Pancreas (tissue), 10 donors: Measurements from ENCODE around the gene LPO. TPM values are rescaled to one million over a fixed set of nuclear protein-coding genes. Genes with fewer than 3 reads are reported as not detected.

ENCODE experiments used
- ATAC-seq, 4 donors: fragments of 200-7000 bp; cut with Tn5 transposase; one replicate each; pipeline versions ENCODE4 v1.8.0 to v1.9.1; 2020; ENCODE audit warnings: mild to moderate bottlenecking in 4 of 4, moderate library complexity in 4 of 4
- DNase-seq, 6 donors: peaks; one replicate each; pipeline ENCODE4 v3.0.0-alpha.2; 2020
- FAIRE-seq: peaks from 2 replicates; lab custom pipeline; 2012; peaks lifted over from hg19 to GRCh38; lab: Jason Lieb, UNC
- H3K27ac ChIP-seq, 4 donors: fragments of 200-600 bp; sonication (generic); 1 replicate in 3 of 4; 2 replicates in 1 of 4; pipeline versions ENCODE4 v1.5.0 to v1.8.0; 2020
- H3K27me3 ChIP-seq, 4 donors: fragments of 200-600 bp; one replicate each; pipeline ENCODE4 v1.8.0; 2021
- H3K36me3 ChIP-seq, 3 donors: fragments of 200-600 bp; sonication (generic) in 1 of 3; one replicate each; pipeline versions ENCODE4 v1.5.0 to v1.8.0; 2020 to 2021
- H3K4me1 ChIP-seq, 3 donors: fragments of 200-600 bp; one replicate each; pipeline ENCODE4 v1.8.0; 2021
- H3K4me3 ChIP-seq, 4 donors: fragments of 200-600 bp; sonication (generic) in 2 of 4; one replicate each; pipeline versions ENCODE4 v1.5.0 to v1.8.0; 2020 to 2021
- H3K9me3 ChIP-seq, 4 donors: fragments of 200-600 bp; one replicate each; pipeline ENCODE4 v1.8.0; 2021
- CTCF ChIP-seq, 4 donors: fragments of 200-600 bp; sonication (generic) in 3 of 4; IDR thresholded peaks; one replicate each; pipeline versions ENCODE4 v1.5.0 to v1.8.0; 2021; ENCODE audit warnings: antibody characterized with exemption in 4 of 4
- WGBS, 2 donors: extraction: QIAGEN DNeasy Blood & Tissue Kit; methylation state at CpG; one replicate each; pipeline ENCODE4 v1.1.7; 2013; 5-methylcytosine and 5-hydroxymethylcytosine counted together
- intact Hi-C, 3 donors: fragments of 100-400 bp; cut with DNase I; formaldehyde crosslinking; loops; one replicate each; pipeline versions ENCODE4 v1.11.1 to v1.14.2; 2022
- polyA plus RNA-seq, 2 donors: library from polyadenylated mRNA; stranded (reverse); fragments of 200-250 nt; gene quantifications; one replicate each; pipeline ENCODE4 v1.2.3, GENCODE V29; 2013
- total RNA-seq, 6 donors: library from RNA; stranded (reverse); fragmentation: NEBNext Ultra II Directional in 4 of 6; extraction: Animal tissue kit (Norgen Biotek cat#: 25700) in 4 of 6; gene quantifications; one replicate each; pipeline versions ENCODE4 v1.2.1 to v1.2.4, GENCODE V29; 2021 to 2023
- donor health status: healthy with polysubstance abuse.
- donor health status: DM: no; HTN: no; CAD: no; lungs with moderate emphysema.
- donor health status: DM: no; HTN: no; CAD: no.
- donor health status: control.
- donor health status: control.
- donor health status: Bipolar disorder and iron deficiency.
- donor health status: DM: yes; HTN: yes; CAD: no.
- donor health status: DM: no; HTN: no; CAD: no.
- donor health status: DM: no; HTN: no; CAD: no.
- donor health status: DM: yes; HTN: yes; CAD: no.

The LPO gene
- total and polyA plus RNA-seq, 8 donors, result 0.08 to 0.23 TPM; not detected in 6

GRCh38 chr17:58303971-58304749, 65.8 kb downstream of the LPO start:
- Histone ChIP-seq H3K9me3 (no peaks in the 10 kb centered on the region), H3K27me3 (no peaks in the 10 kb centered on the region), H3K27ac (no peak overlapping the region), H3K4me1 (no peaks in the 10 kb centered on the region), H3K36me3 (no peaks in the 10 kb centered on the region), H3K4me3 (no peak overlapping the region)
- TF ChIP-seq CTCF (IDR thresholded peaks at IDR 0.05), result peak; percentile 55 to 71 (median 63)
- DNase-seq (peak in 4 of 6 donors; percentile 30 to 83 (median 68)), ATAC-seq (peak; percentile 83 to 94 (median 88)), FAIRE-seq (no peak)
- 37 to 46% methylated on average over 10 of the region's 10 CpGs for WGBS, 2 donors
- intact Hi-C loops, result loop anchor here in 1 of 3 donors (10.0 kb wide), 1 partner anchor 141 kb away; no protein-coding TSS in a partner anchor

DNA sequence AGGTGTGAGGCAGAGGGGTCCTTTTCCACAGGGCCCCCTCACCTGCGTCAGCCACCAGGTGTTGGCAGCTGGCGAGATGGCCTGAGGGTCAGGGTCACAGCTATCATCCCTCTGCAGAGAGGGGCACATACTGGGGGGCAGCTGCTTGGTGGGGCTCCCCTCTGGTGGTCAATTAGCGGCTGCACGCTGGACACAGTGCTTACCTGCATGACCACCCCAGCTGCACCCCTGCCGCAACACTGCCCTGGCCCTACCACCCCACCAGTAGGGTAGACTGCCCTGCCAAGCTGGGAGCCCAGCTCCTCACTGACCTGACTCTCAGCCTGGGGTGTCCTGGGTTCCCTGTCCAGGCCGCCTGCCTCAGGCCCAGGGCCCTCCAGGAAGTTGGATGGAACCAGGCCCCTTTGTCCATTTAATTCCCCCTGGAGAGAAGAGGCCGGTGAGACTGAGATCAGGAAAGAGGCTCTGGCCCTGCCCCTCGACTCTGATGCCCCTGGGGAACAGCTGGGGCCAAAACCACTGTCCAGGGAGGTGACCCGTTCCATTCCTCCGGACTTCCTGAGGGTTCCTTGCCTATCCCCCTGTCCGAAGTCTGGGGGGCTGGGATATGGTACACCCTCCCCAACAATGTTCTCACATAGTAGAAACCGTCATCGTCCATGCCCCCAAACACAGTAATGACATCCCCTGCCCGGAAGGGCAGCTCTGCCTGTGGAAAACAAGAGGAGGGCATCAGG, 66.5 kb downstream of the LPO start:
- H3K36me3 ChIP-seq, result no peaks in the 10 kb centered on the region
- intact Hi-C loops, result loop anchor here in 2 of 3 donors (5.0 to 10.0 kb wide), 2 partner anchors 140 to 142 kb away; no protein-coding TSS in a partner anchor
- ATAC-seq, result no peak
- DNase-seq, result peak in 2 of 6 donors; percentile 48 to 56
- no peaks in the 10 kb centered on the region for H3K27me3 ChIP-seq
- no peak for FAIRE-seq
- H3K4me3 ChIP-seq, result no peak overlapping the region
- 80 to 84% methylated on average over 14 of the region's 14 CpGs for WGBS, 2 donors
- no peaks in the 10 kb centered on the region for H3K9me3 ChIP-seq
- H3K4me1 ChIP-seq, result no peaks in the 10 kb centered on the region
- no peak for TF ChIP-seq CTCF (IDR thresholded peaks at IDR 0.05)
- no peak overlapping the region for H3K27ac ChIP-seq

GRCh38 chr17:58305626-58306025, 67.2 kb downstream of the LPO start:
- intact Hi-C loops, result loop anchor here in 2 of 3 donors (5.0 to 10.0 kb wide), 2 partner anchors 139 to 142 kb away; no protein-coding TSS in a partner anchor
- no peaks in the 10 kb centered on the region for H3K36me3 ChIP-seq
- FAIRE-seq (no peak), DNase-seq (peak in 1 of 6 donors; percentile 43), ATAC-seq (no peak)
- WGBS, 2 donors, result 76 to 79% methylated on average over 8 of the region's 8 CpGs
- no peaks in the 10 kb centered on the region for H3K27me3 ChIP-seq
- H3K4me3 ChIP-seq, result no peak overlapping the region
- H3K9me3 ChIP-seq, result no peaks in the 10 kb centered on the region
- no peaks in the 10 kb centered on the region for H3K4me1 ChIP-seq
- TF ChIP-seq CTCF (IDR thresholded peaks at IDR 0.05), result no peak
- no peak overlapping the region for H3K27ac ChIP-seq

GRCh38 chr17:58306131-58306951, 68.0 kb downstream of the LPO start:
- Histone ChIP-seq H3K36me3 (no peaks in the 10 kb centered on the region), H3K4me3 (no peak overlapping the region), H3K9me3 (no peaks in the 10 kb centered on the region), H3K27me3 (no peaks in the 10 kb centered on the region), H3K27ac (no peak overlapping the region), H3K4me1 (no peaks in the 10 kb centered on the region)
- no peak for ATAC-seq
- 76 to 85% methylated on average over 19 of the region's 19 CpGs for WGBS, 2 donors
- intact Hi-C loops, result loop anchor here in 2 of 3 donors (5.0 to 10.0 kb wide), 2 partner anchors 138 to 141 kb away; no protein-coding TSS in a partner anchor
- no peak for DNase-seq
- FAIRE-seq, result no peak
- TF ChIP-seq CTCF (IDR thresholded peaks at IDR 0.05), result no peak
